ENCODE results near the gene DENND4A. TPM values are rescaled to one million over a fixed set of nuclear protein-coding genes. Genes with fewer than 3 reads are reported as not detected.
A peak's percentile ranks its signal among the peaks of the same experiment; 100 is the strongest.

The DENND4A gene
- total RNA-seq, 1 experiment from 2014 or later, result 13.2 TPM

GRCh38 chr15:65787260-65787659, 4.8 kb downstream of the DENND4A start:
- Histone ChIP-seq H3K36me3 (ENCODE audit: insufficient read depth, low read length, poor library complexity, severe bottlenecking) (no peaks in the 10 kb centered on the region), H3K4me3 (ENCODE audit: low read depth, low read length, poor library complexity, severe bottlenecking) (no peak overlapping the region), H3K27ac (ENCODE audit: low read depth, low read length, poor library complexity, severe bottlenecking) (peak overlapping the region; percentile 33), H3K9me3 (ENCODE audit: low read depth, low read length, poor library complexity, severe bottlenecking) (no peaks in the 10 kb centered on the region), H3K27me3 (replicated peaks; ENCODE audit: insufficient read depth, low read depth, low read length, poor library complexity) (no peaks in the 10 kb centered on the region), H3K4me1 (ENCODE audit: insufficient read depth, low read length, poor library complexity, severe bottlenecking) (peaks cover 14% of the 10 kb centered on the region)
- TF ChIP-seq EZH2 (IDR thresholded peaks at IDR 0.05; ENCODE audit: borderline replicate concordance, low read depth, low read length, poor library complexity, severe bottlenecking) (no peak), CTCF (conservative IDR thresholded peaks at IDR 0.05; ENCODE audit: low read depth, low read length) (no peak)
- no peak for DNase-seq (ENCODE audit: low spot score)
- CTCF ChIA-PET, result no interaction called here
- intact Hi-C loops (cut with micrococcal nuclease; ENCODE audit: unreplicated experiment), result no loop called here
- POLR2A ChIA-PET (ENCODE audit: low non-redundant PET), result no interaction called here
- no TSS peak for BruUV-seq (replicated peaks)

- peaks cover 5% of the 10 kb centered on the region for H3K4me1 ChIP-seq (ENCODE audit: insufficient read depth, low read length, poor library complexity, severe bottlenecking)
- H3K27ac ChIP-seq (ENCODE audit: low read depth, low read length, poor library complexity, severe bottlenecking), result no peak overlapping the region
- no peak overlapping the region for H3K4me3 ChIP-seq (ENCODE audit: low read depth, low read length, poor library complexity, severe bottlenecking)
- no peaks in the 10 kb centered on the region for H3K36me3 ChIP-seq (ENCODE audit: insufficient read depth, low read length, poor library complexity, severe bottlenecking)
- intact Hi-C loops (cut with micrococcal nuclease; ENCODE audit: unreplicated experiment), result no loop called here
- DNase-seq (ENCODE audit: low spot score), result no peak
- no peaks in the 10 kb centered on the region for H3K9me3 ChIP-seq (ENCODE audit: low read depth, low read length, poor library complexity, severe bottlenecking)
- no TSS peak for BruUV-seq (replicated peaks)
- ChIA-PET CTCF (no interaction called here), POLR2A (ENCODE audit: low non-redundant PET) (no interaction called here)
- no peaks in the 10 kb centered on the region for H3K27me3 ChIP-seq (replicated peaks; ENCODE audit: insufficient read depth, low read depth, low read length, poor library complexity)
- no peak for TF ChIP-seq EZH2 (IDR thresholded peaks at IDR 0.05; ENCODE audit: borderline replicate concordance, low read depth, low read length, poor library complexity, severe bottlenecking)
- TF ChIP-seq CTCF (conservative IDR thresholded peaks at IDR 0.05; ENCODE audit: low read depth, low read length), result no peak
These were observed 6.9 kb downstream of the DENND4A start for GRCh38 chr15:65785151-65785550.

GRCh38 chr15:65783872-65784271, 8.2 kb downstream of the DENND4A start:
- DNase-seq (ENCODE audit: low spot score), result no peak
- Histone ChIP-seq H3K9me3 (ENCODE audit: low read depth, low read length, poor library complexity, severe bottlenecking) (no peaks in the 10 kb centered on the region), H3K27ac (ENCODE audit: low read depth, low read length, poor library complexity, severe bottlenecking) (no peak overlapping the region), H3K4me1 (ENCODE audit: insufficient read depth, low read length, poor library complexity, severe bottlenecking) (peaks cover 4% of the 10 kb centered on the region), H3K4me3 (ENCODE audit: low read depth, low read length, poor library complexity, severe bottlenecking) (no peak overlapping the region), H3K27me3 (replicated peaks; ENCODE audit: insufficient read depth, low read depth, low read length, poor library complexity) (no peaks in the 10 kb centered on the region), H3K36me3 (ENCODE audit: insufficient read depth, low read length, poor library complexity, severe bottlenecking) (no peaks in the 10 kb centered on the region)
- BruUV-seq (replicated peaks), result no TSS peak
- intact Hi-C loops (cut with micrococcal nuclease; ENCODE audit: unreplicated experiment), result no loop called here
- ChIA-PET POLR2A (ENCODE audit: low non-redundant PET) (no interaction called here), CTCF (no interaction called here)
- TF ChIP-seq EZH2 (IDR thresholded peaks at IDR 0.05; ENCODE audit: borderline replicate concordance, low read depth, low read length, poor library complexity, severe bottlenecking) (no peak), CTCF (conservative IDR thresholded peaks at IDR 0.05; ENCODE audit: low read depth, low read length) (no peak)

Measured in A673 (cell line).